A673 (cell line): ENCODE data around the gene TAF11L9.

ENCODE experiments used
- CTCF ChIP-seq: fragments of 300-800, 200-600 bp; sonication (generic); conservative IDR thresholded peaks from 2 replicates; pipeline ENCODE4 v1.5.1; 2017; ENCODE audit warnings: low read depth, mild to moderate bottlenecking, antibody characterized with exemption, low read length, moderate library complexity, mixed read lengths
- EZH2 ChIP-seq: fragments of 200-600 bp; sonication (generic); IDR thresholded peaks from 2 replicates; pipeline ENCODE4 v1.6.1; 2017; ENCODE audit warnings: borderline replicate concordance, low read depth, mild to moderate bottlenecking, mixed read lengths, antibody characterized with exemption, low read length; ENCODE audit not compliant: poor library complexity, severe bottlenecking

- TF ChIP-seq CTCF, result no peak
- TF ChIP-seq EZH2, result no peak
These were observed 40.0 kb upstream of the TAF11L9 start, which contains the start of gene TAF11L14 for GRCh38 chr5:17634160-17634559.
